22Rv1 (cell line): ENCODE data around the gene SNRPE.
"Not testable (repeated sequence)": the region's sequence is repeated elsewhere in the genome, so short reads cannot be mapped to it uniquely, and the experiment has no call there.

ENCODE experiments used
- H3K27ac ChIP-seq: fragments of 450-650 bp; 2 replicates; pipeline ENCODE4 v1.5.1; 2017
- CTCF ChIP-seq: fragments of 450-650 bp; IDR thresholded peaks from 2 replicates; pipeline ENCODE4 v1.5.1; 2017; ENCODE audit warnings: mild to moderate bottlenecking
- ZFX ChIP-seq: fragments of 450-650 bp; IDR thresholded peaks from 2 replicates; pipeline ENCODE4 v1.6.1; 2017; ENCODE audit warnings: antibody characterized with exemption, borderline replicate concordance

The SNRPE gene

GRCh38 chr1:203835476-203835875, 25.9 kb upstream of the SNRPE start:
- TF ChIP-seq CTCF (peak; percentile 39; the same call in 1 of the 2 replicates), ZFX (no peak)
- no peak overlapping the region for H3K27ac ChIP-seq

GRCh38 chr1:203839081-203839480, 22.3 kb upstream of the SNRPE start:
- H3K27ac ChIP-seq: no peak overlapping the region

GRCh38 chr1:203840208-203840808, 21.1 kb upstream of the SNRPE start:
- no peak overlapping the region for H3K27ac ChIP-seq

More at GRCh38 chr1:203839081-203839480, 22.3 kb upstream of the SNRPE start:
- TF ChIP-seq ZFX: no peak
- TF ChIP-seq CTCF: no peak

GRCh38 chr1:203842559-203842876, 18.9 kb upstream of the SNRPE start:
- no peak for TF ChIP-seq ZFX
- no peak for TF ChIP-seq CTCF
- H3K27ac ChIP-seq: no peak overlapping the region

More at GRCh38 chr1:203840208-203840808, 21.1 kb upstream of the SNRPE start:
- TF ChIP-seq CTCF: no peak
- no peak for TF ChIP-seq ZFX

GRCh38 chr1:203843435-203843834, 18.0 kb upstream of the SNRPE start:
- no peak for TF ChIP-seq CTCF
- TF ChIP-seq ZFX: no peak
- H3K27ac ChIP-seq: no peak overlapping the region

- H3K27ac ChIP-seq: not testable (repeated sequence)
These were observed 8.3 kb upstream of the SNRPE start for GRCh38 chr1:203853112-203853511.

- no peak for TF ChIP-seq ZFX
- TF ChIP-seq CTCF: no peak
- no peak overlapping the region for H3K27ac ChIP-seq
These were observed 3.3 kb upstream of the SNRPE start for GRCh38 chr1:203858055-203858454.

GRCh38 chr1:203858975-203859374, 2.4 kb upstream of the SNRPE start:
- TF ChIP-seq ZFX (no peak), CTCF (no peak)

More at GRCh38 chr1:203858975-203859374, 2.4 kb upstream of the SNRPE start:
- no peak overlapping the region for H3K27ac ChIP-seq
